HL-60 (cell line): ENCODE data around the gene TPRN.

Source experiments
- DNase-seq, 2 experiments: peaks; one replicate each; pipeline ENCODE4 v3.0.0-alpha.2; 2010 to 2020; ENCODE audit warnings: low read depth in 1 of 2, low spot score in 1 of 2
- H3K27ac ChIP-seq: fragments of 250-450 bp; sonication (Bioruptor Pico); replicated peaks from 2 replicates; pipeline ENCODE4 v1.5.1; 2020; ENCODE audit warnings: mild to moderate bottlenecking, moderate library complexity
- H3K27me3 ChIP-seq: fragments of 250-450 bp; sonication (Bioruptor Pico); 2 replicates; pipeline ENCODE4 v1.5.1; 2021; ENCODE audit warnings: mild to moderate bottlenecking, moderate library complexity; ENCODE audit not compliant: insufficient read depth, poor library complexity, severe bottlenecking
- H3K4me3 ChIP-seq: replicated peaks from 2 replicates; pipeline ENCODE4 v1.5.1; 2011; ENCODE audit warnings: mild to moderate bottlenecking, control low read depth, low read length; ENCODE audit not compliant: insufficient read depth
- GABPA ChIP-seq: IDR thresholded peaks from 2 replicates; pipeline ENCODE4 v1.6.1; 2012; ENCODE audit warnings: low read depth
- POLR2AphosphoS5 ChIP-seq: IDR thresholded peaks from 2 replicates; pipeline ENCODE4 v1.6.1; 2012; ENCODE audit warnings: low read depth
- SPI1 ChIP-seq: IDR thresholded peaks from 2 replicates; pipeline ENCODE4 v1.6.1; 2012; ENCODE audit warnings: low read depth, mild to moderate bottlenecking, borderline replicate concordance
- TF ChIP-seq, protein P1 (sequence below): IDR thresholded peaks from one replicate; pipeline ENCODE4 v1.5.1; 2011; ENCODE audit warnings: low read length, control low read depth, inconsistent platforms; ENCODE audit not compliant: insufficient read depth
- TF ChIP-seq, protein P2 (sequence below): IDR thresholded peaks from 2 replicates; pipeline ENCODE4 v1.6.1; 2012; ENCODE audit warnings: low read depth; ENCODE audit not compliant: insufficient replicate concordance

The TPRN gene

GRCh38 chr9:137162505-137163364 is 37.8 kb downstream of the TPRN start:
- no peak for TF ChIP-seq GABPA
- TF ChIP-seq, protein P1, sequence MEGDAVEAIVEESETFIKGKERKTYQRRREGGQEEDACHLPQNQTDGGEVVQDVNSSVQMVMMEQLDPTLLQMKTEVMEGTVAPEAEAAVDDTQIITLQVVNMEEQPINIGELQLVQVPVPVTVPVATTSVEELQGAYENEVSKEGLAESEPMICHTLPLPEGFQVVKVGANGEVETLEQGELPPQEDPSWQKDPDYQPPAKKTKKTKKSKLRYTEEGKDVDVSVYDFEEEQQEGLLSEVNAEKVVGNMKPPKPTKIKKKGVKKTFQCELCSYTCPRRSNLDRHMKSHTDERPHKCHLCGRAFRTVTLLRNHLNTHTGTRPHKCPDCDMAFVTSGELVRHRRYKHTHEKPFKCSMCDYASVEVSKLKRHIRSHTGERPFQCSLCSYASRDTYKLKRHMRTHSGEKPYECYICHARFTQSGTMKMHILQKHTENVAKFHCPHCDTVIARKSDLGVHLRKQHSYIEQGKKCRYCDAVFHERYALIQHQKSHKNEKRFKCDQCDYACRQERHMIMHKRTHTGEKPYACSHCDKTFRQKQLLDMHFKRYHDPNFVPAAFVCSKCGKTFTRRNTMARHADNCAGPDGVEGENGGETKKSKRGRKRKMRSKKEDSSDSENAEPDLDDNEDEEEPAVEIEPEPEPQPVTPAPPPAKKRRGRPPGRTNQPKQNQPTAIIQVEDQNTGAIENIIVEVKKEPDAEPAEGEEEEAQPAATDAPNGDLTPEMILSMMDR = no peak
- TF ChIP-seq, protein P2, sequence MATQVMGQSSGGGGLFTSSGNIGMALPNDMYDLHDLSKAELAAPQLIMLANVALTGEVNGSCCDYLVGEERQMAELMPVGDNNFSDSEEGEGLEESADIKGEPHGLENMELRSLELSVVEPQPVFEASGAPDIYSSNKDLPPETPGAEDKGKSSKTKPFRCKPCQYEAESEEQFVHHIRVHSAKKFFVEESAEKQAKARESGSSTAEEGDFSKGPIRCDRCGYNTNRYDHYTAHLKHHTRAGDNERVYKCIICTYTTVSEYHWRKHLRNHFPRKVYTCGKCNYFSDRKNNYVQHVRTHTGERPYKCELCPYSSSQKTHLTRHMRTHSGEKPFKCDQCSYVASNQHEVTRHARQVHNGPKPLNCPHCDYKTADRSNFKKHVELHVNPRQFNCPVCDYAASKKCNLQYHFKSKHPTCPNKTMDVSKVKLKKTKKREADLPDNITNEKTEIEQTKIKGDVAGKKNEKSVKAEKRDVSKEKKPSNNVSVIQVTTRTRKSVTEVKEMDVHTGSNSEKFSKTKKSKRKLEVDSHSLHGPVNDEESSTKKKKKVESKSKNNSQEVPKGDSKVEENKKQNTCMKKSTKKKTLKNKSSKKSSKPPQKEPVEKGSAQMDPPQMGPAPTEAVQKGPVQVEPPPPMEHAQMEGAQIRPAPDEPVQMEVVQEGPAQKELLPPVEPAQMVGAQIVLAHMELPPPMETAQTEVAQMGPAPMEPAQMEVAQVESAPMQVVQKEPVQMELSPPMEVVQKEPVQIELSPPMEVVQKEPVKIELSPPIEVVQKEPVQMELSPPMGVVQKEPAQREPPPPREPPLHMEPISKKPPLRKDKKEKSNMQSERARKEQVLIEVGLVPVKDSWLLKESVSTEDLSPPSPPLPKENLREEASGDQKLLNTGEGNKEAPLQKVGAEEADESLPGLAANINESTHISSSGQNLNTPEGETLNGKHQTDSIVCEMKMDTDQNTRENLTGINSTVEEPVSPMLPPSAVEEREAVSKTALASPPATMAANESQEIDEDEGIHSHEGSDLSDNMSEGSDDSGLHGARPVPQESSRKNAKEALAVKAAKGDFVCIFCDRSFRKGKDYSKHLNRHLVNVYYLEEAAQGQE = no peak
- TF ChIP-seq SPI1 = no peak
- no peak for TF ChIP-seq POLR2AphosphoS5
- Histone ChIP-seq H3K27me3 (peaks cover 64% of the 10 kb centered on the region), H3K27ac (no peak overlapping the region), H3K4me3 (no peak overlapping the region)
- DNase-seq = peak in 1 of 2 experiments; percentile 41

DNA sequence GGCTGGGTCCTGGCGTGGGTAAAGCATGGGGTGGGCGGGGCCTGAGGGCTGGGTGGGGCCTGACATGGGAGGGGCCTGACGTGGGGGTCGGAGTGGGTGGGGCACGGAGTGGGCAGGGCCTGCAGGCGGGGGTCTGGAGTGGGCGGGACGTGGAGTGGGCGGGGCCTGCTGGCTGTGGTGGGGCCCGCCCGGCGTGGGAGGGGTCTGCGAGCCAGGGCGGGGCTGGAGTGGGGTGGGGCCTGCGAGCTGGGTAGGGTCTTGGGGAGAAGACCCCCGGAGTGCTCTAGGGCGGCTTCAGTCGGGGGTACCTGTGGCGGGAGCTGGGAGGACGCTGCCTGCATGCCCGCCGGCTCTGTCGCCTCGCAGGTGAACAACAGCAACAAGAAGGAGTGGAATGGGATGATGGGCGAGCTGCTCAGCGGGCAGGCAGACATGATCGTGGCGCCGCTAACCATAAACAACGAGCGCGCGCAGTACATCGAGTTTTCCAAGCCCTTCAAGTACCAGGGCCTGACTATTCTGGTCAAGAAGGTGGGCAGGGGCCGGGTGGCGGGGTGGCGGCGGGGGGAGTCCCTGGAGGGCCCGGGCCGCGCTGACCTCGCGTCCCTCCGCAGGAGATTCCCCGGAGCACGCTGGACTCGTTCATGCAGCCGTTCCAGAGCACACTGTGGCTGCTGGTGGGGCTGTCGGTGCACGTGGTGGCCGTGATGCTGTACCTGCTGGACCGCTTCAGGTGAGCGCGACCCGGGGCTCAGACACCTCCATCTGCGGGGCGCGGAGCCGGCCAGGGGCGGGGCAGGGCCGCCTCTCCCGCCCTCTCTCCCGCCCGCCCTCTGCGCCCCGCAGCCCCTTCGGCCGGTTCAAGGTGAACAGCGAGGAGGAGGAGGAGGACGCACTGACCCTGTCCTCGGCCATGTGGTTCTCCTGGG is 38.7 kb downstream of the TPRN start:
- H3K27me3 ChIP-seq = peaks cover 61% of the 10 kb centered on the region

GRCh38 chr9:137160716-137161557 is 39.6 kb downstream of the TPRN start:
- no peak for DNase-seq
- Histone ChIP-seq H3K4me3 (no peak overlapping the region), H3K27me3 (peaks cover 66% of the 10 kb centered on the region), H3K27ac (no peak overlapping the region)
- TF ChIP-seq, protein P2 = no peak
- no peak for TF ChIP-seq POLR2AphosphoS5
- TF ChIP-seq, protein P1 = no peak
- TF ChIP-seq GABPA = no peak
- TF ChIP-seq SPI1 = no peak

More for the DNA sequence above, 38.7 kb downstream of the TPRN start:
- Histone ChIP-seq H3K27ac (no peak overlapping the region), H3K4me3 (no peak overlapping the region)
- no peak for DNase-seq
- TF ChIP-seq, protein P1 = no peak
- TF ChIP-seq GABPA (no peak), SPI1 (no peak), POLR2AphosphoS5 (no peak)
